SKM-1 treated with dmso at 0.1 percent for 144 hours (cell line): Measurements from ENCODE around the gene SEL1L2.
A peak's percentile ranks its signal among the peaks of the same experiment; 100 is the strongest.

Experiments used
- DNase-seq: peaks from one replicate; lab custom pipeline; 2025; ENCODE audit not compliant: unreplicated experiment; lab: John Stamatoyannopoulos, UW

SEL1L2 gene

DNA sequence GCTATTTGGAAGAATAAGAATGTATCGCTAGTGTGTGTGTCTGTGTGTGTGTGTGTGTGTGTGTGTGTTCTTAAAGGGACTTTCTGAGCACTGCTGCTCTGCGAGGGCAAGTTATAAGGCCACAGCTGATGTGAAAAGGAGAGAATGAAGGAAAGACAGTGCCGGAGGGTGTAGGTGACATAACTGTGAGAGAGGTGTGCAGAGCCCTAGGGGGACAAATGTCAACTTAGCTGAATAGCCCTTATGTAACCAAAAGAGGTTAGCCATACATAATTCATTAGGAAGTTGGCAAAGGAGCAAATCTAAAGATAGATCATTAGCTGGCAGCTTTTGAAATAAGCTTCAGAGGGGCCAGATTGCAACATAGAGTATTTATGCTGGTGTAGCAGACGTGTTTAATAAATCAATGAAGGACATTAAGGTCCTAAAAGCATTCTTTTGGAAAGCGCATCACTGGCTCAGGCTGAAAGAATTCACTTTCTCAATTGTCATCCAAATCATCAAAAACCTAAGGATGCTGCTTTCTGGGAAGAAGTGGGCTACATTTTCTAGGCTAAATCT is 124.5 kb downstream of the SEL1L2 start:
- no peak for DNase-seq

DNA sequence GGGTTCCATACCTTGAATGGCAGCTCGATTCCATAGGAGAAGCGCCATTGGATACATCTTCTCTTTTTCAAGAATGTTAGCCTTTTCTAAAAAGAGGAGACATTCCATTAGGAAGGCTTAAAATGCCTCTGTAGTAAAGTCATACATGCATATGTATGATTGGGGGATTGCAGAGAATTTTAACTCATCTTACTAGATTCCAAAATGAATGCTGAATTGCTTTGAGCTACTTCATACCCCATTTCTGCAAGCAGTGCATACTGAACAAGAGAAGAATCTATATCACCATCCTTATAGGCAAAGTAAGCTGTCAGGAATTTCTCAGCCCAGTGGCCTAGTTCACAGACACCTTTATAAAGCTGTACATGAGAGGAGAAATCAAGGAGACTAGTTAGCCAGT is 125.3 kb downstream of the SEL1L2 start:
- DNase-seq, result no peak

DNA sequence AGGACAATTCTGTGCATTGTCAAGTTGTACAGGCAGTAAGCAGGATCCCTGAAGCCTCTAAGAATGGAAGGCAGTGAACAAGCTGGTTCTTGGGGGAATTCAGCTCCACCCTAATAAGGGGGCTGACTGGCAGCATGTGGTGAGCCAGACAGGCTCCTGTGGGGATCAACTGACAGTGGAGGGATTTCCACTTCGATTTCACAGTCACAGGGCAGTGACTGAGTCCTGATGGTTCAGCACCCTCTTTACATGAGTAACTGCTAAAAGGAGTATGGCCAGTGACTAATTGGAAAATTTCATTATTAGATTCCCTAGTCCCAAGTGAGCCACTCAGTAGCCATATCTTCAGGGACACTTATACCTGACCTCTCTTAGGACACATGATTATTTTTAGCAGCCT is 127.2 kb downstream of the SEL1L2 start:
- DNase-seq, result no peak

DNA sequence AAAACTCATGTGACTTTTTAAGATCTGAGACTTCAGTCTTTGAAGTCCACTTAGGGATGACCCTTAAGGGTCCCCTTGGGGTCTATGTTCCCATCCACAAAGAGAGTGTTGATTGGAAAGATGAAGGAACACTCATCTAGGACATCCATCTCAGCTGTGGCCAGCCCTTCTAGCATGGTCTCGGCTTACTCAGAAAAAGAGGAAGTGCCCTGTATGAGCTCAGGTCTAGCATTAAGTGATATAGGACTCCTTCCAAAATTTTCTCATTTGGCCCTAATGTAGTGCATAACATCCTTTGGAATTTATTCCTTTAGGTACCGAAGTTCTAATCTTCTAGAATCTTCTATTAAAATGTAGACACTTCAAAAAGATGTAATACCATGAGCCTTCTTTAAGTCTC is 128.2 kb downstream of the SEL1L2 start:
- peak; percentile 22 for DNase-seq

DNA sequence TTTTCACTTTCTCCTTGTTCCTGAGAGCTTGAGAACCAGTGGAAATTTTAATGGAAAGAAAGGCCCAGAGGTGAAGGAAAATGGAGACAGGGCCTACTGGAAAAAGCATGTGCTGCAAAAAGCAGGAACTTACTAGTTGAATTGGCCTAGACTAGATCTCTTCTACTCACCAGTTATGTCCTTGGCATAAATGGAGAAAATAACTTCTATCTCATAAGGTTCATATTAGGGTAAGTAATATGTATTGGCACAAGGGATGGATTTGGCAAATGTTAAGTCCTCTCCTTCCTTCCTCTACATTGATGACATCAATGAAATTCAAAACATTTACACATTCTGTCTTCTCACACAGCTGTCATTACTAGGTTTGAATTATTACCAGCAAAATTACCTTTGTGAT is 131.5 kb downstream of the SEL1L2 start:
- DNase-seq, result no peak

DNA sequence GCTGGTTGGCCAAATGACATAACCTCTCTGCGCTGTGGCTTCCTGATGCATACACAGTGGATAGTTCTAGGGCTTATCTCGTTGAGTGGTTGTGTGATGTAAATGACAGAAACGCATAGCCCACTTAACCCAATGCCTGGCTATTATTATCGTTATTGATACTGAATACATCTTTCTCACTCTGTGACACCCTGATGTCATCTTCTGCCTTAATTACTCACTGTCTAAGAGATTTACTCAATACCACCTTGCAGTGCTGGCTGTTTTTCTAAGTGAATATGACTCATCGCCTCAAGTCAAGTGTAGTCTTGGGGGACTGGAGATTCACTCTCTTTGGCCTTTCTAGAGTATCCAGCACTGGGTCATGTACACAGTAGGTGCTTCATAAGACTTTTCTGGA is 132.0 kb downstream of the SEL1L2 start:
- no peak for DNase-seq

DNA sequence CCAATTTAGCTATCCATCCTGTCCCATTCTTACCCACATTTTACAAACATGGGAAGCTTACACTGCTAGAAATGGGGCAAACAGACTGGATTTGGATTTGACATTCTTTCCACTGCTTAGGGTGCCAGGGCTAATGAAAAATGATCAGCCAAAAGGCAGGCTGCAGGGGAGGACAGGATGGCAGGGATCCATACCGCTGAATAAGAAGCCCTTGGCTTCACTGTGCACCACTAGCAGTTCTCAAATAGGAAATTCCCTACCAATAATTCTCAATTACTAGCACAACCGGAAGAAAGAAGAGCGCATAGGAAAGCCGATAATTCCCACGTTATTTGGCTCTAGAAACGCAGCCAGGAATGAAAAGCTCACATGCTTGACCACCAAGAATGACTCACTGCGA is 132.5 kb downstream of the SEL1L2 start:
- DNase-seq, result no peak

DNA sequence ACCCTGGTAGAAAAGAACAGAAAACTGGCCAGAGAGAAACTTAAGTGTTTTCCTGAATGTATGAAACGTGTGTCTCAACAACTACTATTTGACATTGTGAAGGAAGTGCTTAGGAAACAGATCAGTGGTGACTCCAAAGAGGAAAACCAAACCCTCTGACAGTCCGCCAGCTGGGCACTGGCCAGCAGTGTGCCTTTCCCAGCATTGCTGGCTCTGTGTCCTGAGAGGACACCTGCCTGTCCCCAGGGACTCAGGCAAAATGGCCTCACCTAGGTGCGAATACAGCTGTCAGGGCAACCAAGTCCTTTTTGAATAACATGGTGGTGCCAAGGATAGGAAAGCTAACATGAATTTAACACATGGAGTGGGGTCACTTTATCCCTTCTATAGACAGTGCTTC is 133.1 kb downstream of the SEL1L2 start:
- no peak for DNase-seq

DNA sequence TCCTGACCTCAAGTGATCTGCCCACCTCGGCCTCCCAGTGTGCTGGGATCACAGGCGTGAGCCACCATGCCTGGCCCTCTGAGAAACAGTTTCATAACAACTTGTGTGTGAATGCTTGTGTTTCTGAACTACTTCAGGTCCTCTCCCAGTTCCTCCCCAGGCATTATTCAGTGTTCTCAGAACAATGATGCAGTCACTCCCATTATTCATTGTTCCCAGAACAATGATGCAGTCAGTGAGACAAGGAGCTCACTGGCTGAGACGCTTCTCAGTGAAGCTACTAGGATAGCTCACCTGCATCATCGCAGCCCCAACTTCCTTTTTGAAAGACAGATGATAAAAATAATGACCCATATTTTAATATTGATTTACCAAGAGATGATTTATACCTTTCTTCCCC is 134.1 kb downstream of the SEL1L2 start:
- no peak for DNase-seq

DNA sequence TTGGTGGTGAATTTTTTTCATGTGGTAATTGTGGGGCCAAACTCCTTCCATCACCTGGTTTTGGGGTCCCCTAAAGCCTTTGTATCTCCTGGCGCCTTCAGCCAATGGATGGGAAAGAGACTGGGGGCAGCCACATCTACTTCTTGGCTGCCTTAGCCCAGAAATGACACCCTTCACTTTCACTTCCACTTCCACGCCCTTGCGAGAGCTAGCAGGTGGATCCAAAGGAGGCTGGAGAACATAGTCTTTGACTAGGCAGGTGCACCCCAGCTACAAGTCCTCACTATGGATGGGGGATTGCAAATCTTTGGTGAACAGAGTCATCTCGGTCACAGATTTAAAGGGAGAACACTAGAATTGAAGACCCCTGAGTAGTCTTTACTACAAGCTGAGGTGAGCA is 134.8 kb downstream of the SEL1L2 start:
- DNase-seq, result no peak

DNA sequence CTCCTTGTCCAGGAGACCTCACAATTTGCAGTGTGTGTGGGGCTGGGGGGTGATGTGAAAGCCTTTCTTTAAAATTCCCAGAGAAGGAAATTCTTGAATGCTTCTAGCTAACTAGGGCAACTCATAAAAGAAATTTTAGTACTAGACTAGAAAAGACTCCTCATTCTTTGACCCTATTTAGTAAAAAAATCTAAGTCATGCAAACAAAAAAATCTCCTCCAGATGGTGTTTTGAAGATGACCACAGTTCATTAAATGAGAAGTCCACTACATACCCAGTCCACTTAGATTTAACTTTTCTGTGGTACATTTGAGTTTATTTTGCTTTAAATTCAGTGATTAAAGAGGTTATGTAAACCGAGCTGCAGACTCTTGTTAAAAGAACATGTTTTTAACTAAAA is 138.1 kb downstream of the SEL1L2 start:
- DNase-seq, result no peak

DNA sequence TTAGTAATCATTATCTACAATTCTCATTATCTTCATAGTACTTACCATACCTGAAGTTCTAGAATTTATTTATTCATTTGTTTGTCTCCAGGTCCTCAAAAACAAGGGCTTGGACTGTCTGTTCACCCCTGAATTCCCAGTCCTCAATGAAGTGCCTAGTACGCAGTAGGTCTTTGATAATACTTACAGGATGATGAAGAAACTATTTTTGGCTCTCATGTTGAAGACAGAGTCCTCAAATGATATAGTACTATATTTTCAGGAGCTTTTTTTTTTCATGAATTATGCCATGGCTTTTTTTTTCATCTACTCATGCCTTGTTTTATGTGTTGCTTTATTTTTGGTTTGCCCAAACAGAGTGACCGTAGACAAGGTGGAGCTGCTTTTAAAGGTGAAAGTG is 139.1 kb downstream of the SEL1L2 start:
- DNase-seq, result no peak

DNA sequence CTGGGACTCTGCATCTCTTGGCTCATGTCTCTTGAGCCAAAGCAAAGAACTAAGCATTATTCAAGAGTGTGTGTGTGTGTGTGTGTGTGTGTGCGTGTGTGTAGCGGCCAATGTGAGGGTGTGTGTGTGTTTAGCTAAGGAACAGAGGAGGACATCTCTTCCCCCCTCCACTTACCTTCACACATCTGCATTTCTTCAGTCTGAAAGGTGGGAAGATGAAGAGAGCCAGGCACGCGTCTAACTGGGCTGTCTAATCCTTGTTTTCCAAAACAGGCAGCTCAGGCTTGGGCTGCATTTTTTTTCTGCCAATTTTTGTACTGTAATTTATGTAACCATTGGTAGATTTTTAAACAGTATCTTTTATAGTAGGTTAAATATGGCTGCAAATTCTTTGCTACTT is 146.1 kb downstream of the SEL1L2 start:
- DNase-seq, result no peak

DNA sequence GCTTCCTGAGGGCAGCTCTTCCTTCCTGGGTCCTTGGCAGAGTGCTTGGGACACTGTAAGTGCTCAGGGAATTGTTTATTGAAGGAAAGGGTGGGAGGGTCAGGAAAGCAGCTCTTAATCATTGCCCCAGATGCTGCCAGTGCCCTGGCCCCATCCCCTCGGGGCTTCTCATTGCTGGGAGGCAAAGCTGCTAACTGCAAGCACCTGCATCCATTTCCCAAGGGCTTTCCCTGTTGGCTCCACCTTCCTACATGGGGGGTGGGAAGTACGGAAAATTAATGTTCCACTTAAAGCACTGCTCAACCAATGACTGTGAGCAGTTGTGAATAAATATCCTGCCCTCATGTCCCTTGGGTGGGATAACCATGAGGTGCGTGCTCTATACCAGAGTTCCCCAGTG is 149.2 kb downstream of the SEL1L2 start:
- DNase-seq, result no peak

DNA sequence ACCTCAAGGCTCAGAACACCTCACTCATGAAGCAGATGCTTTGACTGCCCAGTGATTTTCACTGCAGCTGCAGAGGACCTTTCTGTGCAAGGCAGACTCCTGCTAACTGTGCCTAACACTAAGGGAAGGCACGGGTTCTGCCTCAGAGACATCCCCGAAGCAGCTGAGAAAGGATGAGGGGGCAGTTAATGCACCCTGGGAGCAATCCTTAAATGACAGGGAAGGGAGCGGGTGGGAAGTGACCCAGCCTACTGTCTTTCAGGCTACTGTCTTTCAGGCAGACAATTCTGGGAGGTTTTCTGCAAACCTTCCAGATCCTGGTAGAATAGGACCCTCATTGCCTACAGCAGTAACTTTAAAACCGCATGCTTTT is 150.3 kb downstream of the SEL1L2 start:
- no peak for DNase-seq

DNA sequence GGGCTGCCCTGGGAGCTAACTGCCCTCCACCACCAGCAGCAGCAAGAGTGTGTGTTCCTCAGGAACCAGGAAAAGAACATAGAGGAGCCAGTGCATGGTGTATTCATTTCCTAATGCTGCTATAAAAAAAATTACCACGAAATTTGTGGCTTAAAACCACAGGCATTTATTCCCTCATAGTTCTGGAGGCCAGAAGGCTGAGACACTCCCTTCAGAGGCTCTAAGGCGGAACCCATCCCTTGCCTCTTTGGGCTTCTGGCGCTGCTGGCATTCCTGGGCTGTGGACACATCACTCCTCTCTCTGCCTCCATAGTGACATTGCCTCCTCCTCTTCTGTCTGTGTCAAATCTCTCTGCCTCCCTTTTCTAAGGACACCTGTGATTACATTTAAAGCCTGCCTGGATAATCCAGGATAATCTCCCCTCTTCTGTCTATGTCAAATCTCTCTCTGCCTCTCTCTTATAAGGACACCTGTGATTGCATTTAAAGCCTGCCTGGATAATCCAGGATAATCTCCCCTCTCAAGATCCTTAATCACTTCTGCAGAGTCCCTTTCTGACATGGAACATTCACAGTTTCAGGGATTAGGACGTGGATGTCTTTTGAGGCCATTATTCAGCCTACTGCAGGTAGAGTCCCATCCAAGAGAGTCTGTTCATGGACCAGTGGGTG is 150.9 kb downstream of the SEL1L2 start:
- no peak for DNase-seq

DNA sequence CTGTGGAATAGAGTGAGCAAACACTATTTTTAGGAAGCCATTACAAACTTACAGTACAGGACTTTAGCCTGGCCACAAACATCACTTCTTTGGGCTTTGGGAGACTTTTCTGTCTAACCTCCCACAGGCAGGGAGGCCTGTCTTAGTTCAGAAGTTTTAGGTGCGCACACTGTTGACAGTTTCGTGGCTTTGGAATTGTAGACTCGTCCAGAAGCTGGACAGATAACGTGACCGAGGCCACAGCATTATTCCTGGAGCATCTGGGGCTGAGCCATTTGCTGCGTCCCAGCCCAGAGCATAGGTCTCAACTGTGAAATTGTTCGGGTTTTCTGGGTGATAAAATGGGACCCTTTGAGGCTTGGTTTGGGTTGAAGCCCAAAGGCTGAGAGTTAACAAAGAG is 151.8 kb downstream of the SEL1L2 start:
- no peak for DNase-seq

DNA sequence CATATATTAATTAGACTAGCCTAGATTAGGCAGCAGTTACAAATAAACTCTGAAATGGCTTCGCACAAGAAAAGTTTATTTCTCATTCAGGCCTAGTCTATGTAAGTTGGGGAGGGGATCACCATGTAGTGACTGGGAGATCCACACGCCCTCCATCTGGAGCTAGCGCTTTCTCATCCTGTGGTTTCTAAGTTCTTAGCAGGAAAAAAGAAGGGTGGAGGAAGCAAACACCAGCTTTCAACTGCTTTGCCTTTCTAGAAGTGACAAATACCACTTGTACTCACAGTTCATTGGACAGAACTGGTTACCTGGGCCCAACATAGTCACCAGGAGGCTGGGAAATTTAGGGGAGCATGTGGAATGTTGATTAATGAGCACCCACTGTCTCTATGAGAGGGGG is 158.9 kb downstream of the SEL1L2 start:
- DNase-seq, result no peak

DNA sequence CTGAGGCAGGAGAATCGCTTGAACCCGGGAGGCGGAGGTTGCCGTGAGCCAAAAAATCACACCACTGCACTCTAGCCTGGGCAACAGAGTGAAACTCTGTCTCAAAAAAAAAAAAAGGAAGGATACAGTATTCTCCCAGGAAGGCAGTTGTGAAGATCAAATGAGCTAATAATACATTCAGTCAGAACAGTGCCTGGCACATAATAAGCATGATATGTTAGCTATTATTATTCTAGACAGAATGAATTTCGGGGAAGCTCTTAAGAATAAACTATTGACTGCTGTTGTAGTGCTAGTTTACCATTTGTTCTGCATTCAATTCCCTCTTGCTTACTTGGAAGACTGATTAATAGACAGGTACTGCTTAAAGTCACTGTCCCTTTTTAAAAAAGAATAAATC is 164.9 kb downstream of the SEL1L2 start:
- no peak for DNase-seq

DNA sequence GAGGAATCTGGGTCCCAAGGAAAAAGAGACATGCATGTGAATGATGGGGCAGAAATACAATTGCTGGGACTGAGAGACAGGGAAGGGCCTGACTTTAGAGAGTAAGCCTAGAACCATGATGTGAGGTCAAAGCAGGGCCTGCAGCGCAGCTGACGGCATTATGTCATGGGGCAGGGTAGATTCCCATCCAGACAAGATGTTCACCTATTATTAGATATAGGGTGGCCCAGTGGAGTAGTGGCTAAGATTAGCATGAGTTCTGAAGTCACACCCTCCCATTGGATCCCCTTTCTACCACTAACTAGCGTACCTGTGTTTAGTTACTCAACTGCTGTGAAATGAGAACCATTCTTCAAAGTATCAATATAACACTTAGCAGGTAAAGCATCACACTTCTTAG is 166.0 kb downstream of the SEL1L2 start:
- no peak for DNase-seq

DNA sequence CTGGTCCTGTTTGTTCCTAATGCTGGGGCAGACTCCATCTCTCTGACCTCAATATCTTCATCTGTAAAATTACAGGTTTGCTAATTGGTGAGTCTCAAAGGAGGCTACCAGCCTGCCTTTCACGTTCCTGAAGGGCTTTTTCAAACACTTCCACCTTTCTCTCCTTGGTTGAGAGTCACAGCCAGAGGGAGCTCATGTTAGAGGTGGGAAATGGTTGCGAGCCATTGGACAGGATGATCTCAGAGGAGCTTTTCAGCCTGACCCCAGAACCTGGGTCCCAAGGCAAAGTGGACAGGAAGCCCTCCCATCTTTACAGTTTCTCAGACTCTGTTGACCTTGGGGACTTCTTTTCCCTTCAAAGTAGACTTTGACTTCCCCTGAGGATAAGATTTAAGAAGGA is 168.0 kb downstream of the SEL1L2 start:
- DNase-seq, result no peak

DNA sequence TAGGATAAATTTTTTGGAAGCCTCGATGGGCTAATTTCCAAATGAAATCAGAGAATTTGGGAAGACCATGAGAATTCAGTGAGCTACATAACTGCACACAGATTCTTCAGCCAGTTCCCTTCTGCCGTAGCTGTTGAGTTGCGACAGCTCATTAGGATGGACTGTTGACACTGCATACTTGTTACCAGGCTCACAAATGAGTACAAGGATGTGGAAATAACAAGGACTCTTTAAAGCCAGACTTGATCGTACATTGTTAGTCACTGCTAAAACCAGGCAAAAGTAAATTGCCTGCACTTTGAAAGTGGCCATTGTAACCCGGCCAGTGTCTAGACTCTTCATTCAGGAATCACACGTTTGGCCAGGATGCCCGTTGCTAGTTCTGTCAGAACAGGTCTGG is 168.5 kb downstream of the SEL1L2 start:
- peak; percentile 14 for DNase-seq

DNA sequence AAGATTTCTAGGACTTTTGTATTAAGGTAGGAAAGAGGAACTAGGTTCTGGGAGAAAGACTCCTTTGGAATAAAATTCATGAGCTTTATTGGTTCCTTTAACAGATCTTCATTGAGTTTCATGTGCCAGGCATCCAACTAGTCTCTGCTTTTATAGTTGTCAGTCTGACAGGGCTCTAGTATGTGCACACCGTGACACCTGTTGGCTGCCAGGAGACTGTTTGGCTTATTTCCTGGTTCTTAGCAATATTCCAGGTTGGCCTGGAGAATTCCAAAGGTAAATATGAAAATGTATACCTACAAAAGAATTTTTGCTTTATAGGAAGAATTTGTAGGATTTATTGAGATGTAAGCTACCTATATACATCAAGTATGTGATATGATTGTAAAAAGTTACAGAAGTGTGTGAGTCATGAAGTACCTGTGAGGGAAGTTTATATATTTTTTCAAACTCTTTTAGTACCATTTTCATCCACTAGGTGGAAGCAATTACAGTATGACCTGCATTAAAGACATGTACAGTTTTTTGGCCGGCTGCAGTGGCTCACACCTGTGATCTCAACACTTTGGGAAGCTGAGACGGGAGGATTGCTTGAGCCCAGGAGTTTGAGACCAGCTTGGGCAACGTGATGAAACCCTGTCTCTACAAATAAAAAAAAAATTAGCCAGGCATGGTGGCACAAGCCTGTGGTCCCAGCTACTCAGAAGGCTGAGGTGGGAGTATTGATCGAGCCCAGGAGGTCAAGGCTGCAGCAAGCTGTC is 170.3 kb downstream of the SEL1L2 start:
- peak; percentile 42 for DNase-seq
